DOHH2 (cell line): ENCODE measurements around the gene RPGR.

ENCODE experiments used
- H3F3A ChIP-seq: fragments of 200-600 bp; sonication (generic), shearing (Covaris generic); 2 replicates; pipeline ENCODE4 v1.6.0; 2016; ENCODE audit warnings: antibody characterized with exemption, mild to moderate bottlenecking; ENCODE audit not compliant: control insufficient read depth, insufficient read depth
- H3K27ac ChIP-seq: fragments of 200-600 bp; sonication (generic); 2 replicates; pipeline ENCODE4 v1.5.1; 2014; ENCODE audit warnings: low read depth, mild to moderate bottlenecking, low read length, moderate library complexity
- H3K27me3 ChIP-seq: fragments of 200-600 bp; sonication (generic); 2 replicates; pipeline ENCODE4 v1.6.1; 2014; ENCODE audit warnings: mild to moderate bottlenecking, low read length, mixed read lengths; ENCODE audit not compliant: control insufficient read depth
- H3K36me3 ChIP-seq: fragments of 200-600 bp; sonication (generic); 2 replicates; pipeline ENCODE4 v1.6.1; 2014; ENCODE audit warnings: mild to moderate bottlenecking, low read length, moderate library complexity, mixed read lengths; ENCODE audit not compliant: control insufficient read depth
- H3K4me1 ChIP-seq: fragments of 200-600 bp; sonication (generic); 2 replicates; pipeline ENCODE4 v1.6.1; 2014; ENCODE audit warnings: mild to moderate bottlenecking, low read length, mixed read lengths; ENCODE audit not compliant: control insufficient read depth
- H3K4me2 ChIP-seq: fragments of 200-600 bp; sonication (generic); 2 replicates; pipeline ENCODE4 v1.6.0; 2014; ENCODE audit warnings: mild to moderate bottlenecking, low read length, moderate library complexity
- H3K4me3 ChIP-seq: fragments of 200-600 bp; sonication (generic); 2 replicates; pipeline ENCODE4 v1.5.1; 2014; ENCODE audit warnings: mild to moderate bottlenecking, low read length, mixed read lengths
- H3K79me2 ChIP-seq: fragments of 200-600 bp; sonication (generic); 2 replicates; pipeline ENCODE4 v1.6.1; 2014; ENCODE audit warnings: mild to moderate bottlenecking, low read length, mixed read lengths; ENCODE audit not compliant: control insufficient read depth
- H3K9me2 ChIP-seq: fragments of 200-600 bp; sonication (generic); replicated peaks from 2 replicates; pipeline ENCODE4 v1.6.1; 2014; ENCODE audit warnings: mild to moderate bottlenecking, low read length, mixed read lengths; ENCODE audit not compliant: control insufficient read depth
- H3K9me3 ChIP-seq: fragments of 200-600 bp; sonication (generic); 2 replicates; pipeline ENCODE4 v1.6.1; 2014; ENCODE audit warnings: antibody characterized with exemption, low read length, mixed read lengths; ENCODE audit not compliant: control insufficient read depth, insufficient read depth
- H4K20me1 ChIP-seq: fragments of 200-600 bp; sonication (generic); 2 replicates; pipeline ENCODE4 v1.6.0; 2014; ENCODE audit warnings: low read depth, mild to moderate bottlenecking, antibody characterized with exemption, low read length, moderate library complexity; ENCODE audit not compliant: control insufficient read depth, insufficient read depth
- EZH2phosphoT487 ChIP-seq: fragments of 200-600 bp; sonication (generic); IDR thresholded peaks from 2 replicates; pipeline ENCODE4 v1.6.1; 2017; ENCODE audit warnings: borderline replicate concordance, mild to moderate bottlenecking, antibody characterized with exemption, low read length, moderate library complexity, mixed read lengths
- TF ChIP-seq, protein P1 (sequence below): fragments of 200-600 bp; sonication (generic); IDR thresholded peaks from one replicate; pipeline ENCODE4 v1.5.1; 2014; ENCODE audit warnings: antibody characterized with exemption, mild to moderate bottlenecking, low read depth, low read length; ENCODE audit not compliant: poor library complexity, severe bottlenecking

Gene RPGR

DNA sequence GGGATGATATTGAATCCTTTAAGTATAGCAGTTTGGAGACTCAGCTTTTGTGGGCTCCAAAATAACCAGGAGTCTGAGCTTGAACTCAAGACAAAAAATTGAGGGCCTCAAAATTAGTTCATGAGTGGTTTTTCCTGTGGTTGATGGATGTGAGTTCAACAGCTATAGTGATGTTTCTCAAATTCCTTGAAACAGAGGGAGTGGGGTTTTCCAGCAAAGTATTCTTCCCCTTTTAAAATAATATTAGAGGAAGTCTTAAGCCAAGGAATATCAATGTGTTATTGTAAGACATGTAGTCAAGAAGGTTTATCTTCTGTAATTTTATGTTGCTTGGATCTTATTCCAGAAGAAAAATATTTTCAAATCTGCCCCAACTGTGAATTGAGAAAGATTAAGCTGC, 35.7 kb upstream of the RPGR start:
- Histone ChIP-seq H4K20me1 (no peaks in the 10 kb centered on the region), H3K27ac (no peak overlapping the region), H3K36me3 (no peaks in the 10 kb centered on the region), H3F3A (no peaks in the 10 kb centered on the region), H3K4me2 (no peak overlapping the region), H3K9me2 (no peaks in the 10 kb centered on the region), H3K27me3 (no peaks in the 10 kb centered on the region), H3K4me3 (no peak overlapping the region), H3K9me3 (no peaks in the 10 kb centered on the region), H3K4me1 (peaks cover 13% of the 10 kb centered on the region), H3K79me2 (no peaks in the 10 kb centered on the region)
- TF ChIP-seq, protein P1, sequence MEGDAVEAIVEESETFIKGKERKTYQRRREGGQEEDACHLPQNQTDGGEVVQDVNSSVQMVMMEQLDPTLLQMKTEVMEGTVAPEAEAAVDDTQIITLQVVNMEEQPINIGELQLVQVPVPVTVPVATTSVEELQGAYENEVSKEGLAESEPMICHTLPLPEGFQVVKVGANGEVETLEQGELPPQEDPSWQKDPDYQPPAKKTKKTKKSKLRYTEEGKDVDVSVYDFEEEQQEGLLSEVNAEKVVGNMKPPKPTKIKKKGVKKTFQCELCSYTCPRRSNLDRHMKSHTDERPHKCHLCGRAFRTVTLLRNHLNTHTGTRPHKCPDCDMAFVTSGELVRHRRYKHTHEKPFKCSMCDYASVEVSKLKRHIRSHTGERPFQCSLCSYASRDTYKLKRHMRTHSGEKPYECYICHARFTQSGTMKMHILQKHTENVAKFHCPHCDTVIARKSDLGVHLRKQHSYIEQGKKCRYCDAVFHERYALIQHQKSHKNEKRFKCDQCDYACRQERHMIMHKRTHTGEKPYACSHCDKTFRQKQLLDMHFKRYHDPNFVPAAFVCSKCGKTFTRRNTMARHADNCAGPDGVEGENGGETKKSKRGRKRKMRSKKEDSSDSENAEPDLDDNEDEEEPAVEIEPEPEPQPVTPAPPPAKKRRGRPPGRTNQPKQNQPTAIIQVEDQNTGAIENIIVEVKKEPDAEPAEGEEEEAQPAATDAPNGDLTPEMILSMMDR = no peak
- no peak for TF ChIP-seq EZH2phosphoT487

DNA sequence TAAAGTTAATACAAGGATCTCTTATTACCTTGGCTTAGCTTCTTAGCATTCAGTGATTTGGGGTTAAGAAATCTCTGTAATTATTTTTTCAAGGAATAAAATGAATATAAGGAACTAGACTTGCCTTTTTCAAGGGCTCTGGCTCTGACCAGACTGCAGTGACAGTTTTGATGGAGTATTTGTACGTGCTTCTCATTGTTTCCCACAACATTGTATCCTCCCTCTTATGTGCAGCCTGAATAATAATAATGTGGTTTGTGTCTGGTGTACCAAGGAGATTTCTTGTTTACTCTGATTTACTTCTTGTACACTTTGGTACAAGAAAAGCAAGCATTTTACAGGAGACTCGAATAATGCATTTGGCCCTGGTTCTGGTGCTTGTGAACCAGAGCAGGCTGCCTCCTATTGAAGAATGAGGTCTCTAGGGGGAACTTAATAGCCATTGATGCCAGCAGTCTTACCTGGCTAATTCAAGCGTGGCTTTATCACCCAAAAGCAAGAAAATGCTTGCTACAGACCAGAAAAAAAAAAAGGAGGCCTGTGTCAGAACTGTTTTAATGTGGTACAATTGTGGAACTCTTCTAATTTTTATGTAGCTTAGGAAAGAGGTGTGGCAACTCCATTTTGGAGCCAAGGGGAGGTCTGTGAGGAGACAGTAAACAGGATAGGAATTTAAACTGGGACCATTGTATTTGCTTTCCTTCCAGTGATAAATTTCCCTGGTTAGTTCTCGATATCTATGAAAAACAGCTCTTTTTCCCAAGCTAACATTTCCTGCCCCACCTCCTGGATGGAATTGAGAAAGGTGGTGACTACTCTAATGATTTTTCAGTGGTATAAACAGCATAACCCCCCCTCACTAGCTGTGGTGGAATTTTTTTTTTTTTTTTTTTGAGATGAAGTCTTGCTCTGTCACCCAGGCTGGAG, 30.7 kb upstream of the RPGR start:
- no peaks in the 10 kb centered on the region for H3K9me2 ChIP-seq
- H3K79me2 ChIP-seq = no peaks in the 10 kb centered on the region
- H3K27me3 ChIP-seq = no peaks in the 10 kb centered on the region
- H3K36me3 ChIP-seq = no peaks in the 10 kb centered on the region
- H3K4me2 ChIP-seq = no peak overlapping the region
- no peaks in the 10 kb centered on the region for H3F3A ChIP-seq
- no peaks in the 10 kb centered on the region for H4K20me1 ChIP-seq
- TF ChIP-seq, protein P1 = no peak
- TF ChIP-seq EZH2phosphoT487 = no peak
- no peak overlapping the region for H3K27ac ChIP-seq
- no peak overlapping the region for H3K4me3 ChIP-seq
- peaks cover 7% of the 10 kb centered on the region for H3K4me1 ChIP-seq
- H3K9me3 ChIP-seq = no peaks in the 10 kb centered on the region

DNA sequence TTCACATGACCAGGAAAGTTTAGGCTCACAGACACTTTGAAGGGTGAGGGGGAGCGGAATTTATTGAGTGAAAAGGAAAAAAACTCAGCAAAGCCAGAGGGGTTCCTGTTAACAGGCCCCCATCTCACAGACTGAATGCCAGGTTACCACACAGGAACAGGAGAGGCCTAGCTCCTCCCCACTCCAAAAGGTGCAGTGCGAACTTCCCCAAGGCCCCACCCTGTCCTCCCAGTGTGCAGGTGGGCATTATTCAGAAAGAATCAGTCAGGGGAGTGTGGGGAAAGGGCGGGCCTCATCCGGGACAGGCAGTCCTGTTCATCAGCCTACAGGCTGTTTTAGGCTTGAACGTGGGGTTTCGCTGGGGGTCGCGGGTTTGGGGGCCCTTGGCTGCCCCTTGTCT, 29.1 kb upstream of the RPGR start:
- Histone ChIP-seq H3K9me3 (no peaks in the 10 kb centered on the region), H3K36me3 (no peaks in the 10 kb centered on the region), H3K27me3 (no peaks in the 10 kb centered on the region)

More for the DNA sequence above, 29.1 kb upstream of the RPGR start:
- Histone ChIP-seq H3F3A (no peaks in the 10 kb centered on the region), H3K4me1 (no peaks in the 10 kb centered on the region), H3K27ac (no peak overlapping the region), H3K9me2 (no peaks in the 10 kb centered on the region), H4K20me1 (no peaks in the 10 kb centered on the region), H3K79me2 (no peaks in the 10 kb centered on the region), H3K4me3 (no peak overlapping the region), H3K4me2 (no peak overlapping the region)
- TF ChIP-seq, protein P1 = no peak
- TF ChIP-seq EZH2phosphoT487 = no peak
